A549 (cell line): ENCODE results near the gene KCTD21. TPM values are rescaled to one million over a fixed set of nuclear protein-coding genes. Genes with fewer than 3 reads are reported as not detected.

Source experiments
- ATAC-seq, 2 experiments: fragments of 200-7000 bp in 1 of 2; fragments of >200 bp in 1 of 2; cut with Nextera tagmentation in 1 of 2; cut with Tn5 transposase in 1 of 2; 3 replicates each; pipeline versions ENCODE4 v1.8.0 to v1.9.1; 2018 to 2020; ENCODE audit warnings: mild to moderate bottlenecking in 1 of 2, moderate library complexity in 1 of 2
- CTCF ChIA-PET: fragments of 300-600 bp; sonication (Branson Sonifier 250); formaldehyde crosslinking; extraction: SDS; loops from one replicate; lab custom pipeline; 2021; ENCODE audit warnings: antibody characterized with exemption, inconsistent platforms; lab: Yijun Ruan, JAX
- POLR2A ChIA-PET: fragments of 350-600 bp; formaldehyde crosslinking; extraction: SDS; loops from one replicate; lab custom pipeline; 2021; ENCODE audit warnings: antibody characterized with exemption, inconsistent platforms; lab: Yijun Ruan, JAX
- DNase-seq, 2 experiments: peaks; one replicate each; pipeline versions ENCODE4 v3.0.0 to v3.0.0-alpha.2; 2011 to 2016; ENCODE audit warnings: low read depth in 1 of 2, low spot score in 1 of 2
- FAIRE-seq: peaks from 2 replicates; lab custom pipeline; 2011; peaks lifted over from hg19 to GRCh38; lab: Jason Lieb, UNC
- H3K27ac ChIP-seq, 2 experiments: fragments of >200 bp; sonication (Bioruptor Twin); formaldehyde crosslinking; 3 replicates each; pipeline ENCODE4 v1.5.1; 2016 to 2017
- H3K4me1 ChIP-seq: fragments of >200 bp; sonication (Bioruptor Twin); formaldehyde crosslinking; 3 replicates; pipeline ENCODE4 v1.6.1; 2016
- H3K4me2 ChIP-seq: fragments of >200 bp; sonication (Bioruptor Twin); formaldehyde crosslinking; 3 replicates; pipeline ENCODE4 v1.6.1; 2016
- H3K4me3 ChIP-seq: fragments of >200 bp; sonication (Bioruptor Twin); formaldehyde crosslinking; 3 replicates; pipeline ENCODE4 v1.5.1; 2016
- H3K9me3 ChIP-seq: fragments of >200 bp; sonication (Bioruptor Twin); formaldehyde crosslinking; 3 replicates; pipeline ENCODE4 v1.6.1; 2016
- BHLHE40 ChIP-seq: IDR thresholded peaks from 2 replicates; pipeline ENCODE4 v1.6.1; 2012; ENCODE audit warnings: low read depth, low read length, inconsistent platforms
- CBX2 ChIP-seq: fragments of 200-600 bp; sonication (generic); IDR thresholded peaks from 2 replicates; pipeline ENCODE4 v1.6.1; 2016; ENCODE audit warnings: low read depth, mild to moderate bottlenecking, borderline replicate concordance
- CHD2 ChIP-seq: fragments of 150-350 bp; IDR thresholded peaks from 2 replicates; pipeline ENCODE4 v1.6.1; 2014; ENCODE audit warnings: low read length; ENCODE audit not compliant: partially characterized antibody
- EHMT2 ChIP-seq: fragments of 200-600 bp; sonication (generic); IDR thresholded peaks from 2 replicates; pipeline ENCODE4 v1.6.1; 2016; ENCODE audit warnings: antibody characterized with exemption, low read depth, mild to moderate bottlenecking, moderate library complexity
- ESRRA ChIP-seq: fragments of 150-350 bp; IDR thresholded peaks from 2 replicates; pipeline ENCODE4 v1.6.1; 2014; ENCODE audit warnings: mild to moderate bottlenecking, low read length, borderline replicate concordance
- GATA3 ChIP-seq: IDR thresholded peaks from 2 replicates; pipeline ENCODE4 v1.6.1; 2012; ENCODE audit warnings: borderline replicate concordance
- HEYL ChIP-seq: fragments of 250-450 bp; sonication (Bioruptor Pico); IDR thresholded peaks from 2 replicates; pipeline ENCODE4 v1.8.0; 2021; ENCODE audit warnings: mild to moderate bottlenecking, moderate library complexity
- JUNB ChIP-seq: fragments of >200 bp; sonication (Bioruptor Twin); formaldehyde crosslinking; IDR thresholded peaks from 2 replicates; pipeline ENCODE4 v1.6.1; 2016
- MYC ChIP-seq: IDR thresholded peaks from 2 replicates; pipeline ENCODE4 v1.6.1; 2012; ENCODE audit warnings: mild to moderate bottlenecking, inconsistent platforms, low read length, improper control_type of control experiment, borderline replicate concordance
- NFE2L2 ChIP-seq: fragments of 150-350 bp; conservative IDR thresholded peaks from 2 replicates; pipeline ENCODE4 v1.6.1; 2014; ENCODE audit warnings: low read length
- NPAS2 ChIP-seq: fragments of 250-450 bp; sonication (Bioruptor Pico); IDR thresholded peaks from 2 replicates; pipeline ENCODE4 v1.8.0; 2022; ENCODE audit warnings: mild to moderate bottlenecking, moderate library complexity, borderline replicate concordance
- NR3C1 ChIP-seq: fragments of >200 bp; sonication (Bioruptor Twin); formaldehyde crosslinking; IDR thresholded peaks from 3 replicates; pipeline ENCODE4 v1.6.1; 2017
- POLR2A ChIP-seq: IDR thresholded peaks from 2 replicates; pipeline ENCODE4 v1.6.1; 2012; ENCODE audit warnings: mild to moderate bottlenecking, low read length
- RFX5 ChIP-seq: fragments of 450-650 bp; IDR thresholded peaks from 2 replicates; pipeline ENCODE4 v1.7.1; 2014; ENCODE audit warnings: antibody characterized with exemption, mild to moderate bottlenecking, moderate library complexity
- RNF2 ChIP-seq: fragments of 200-600 bp; sonication (generic); IDR thresholded peaks from 2 replicates; pipeline ENCODE4 v1.6.1; 2016; ENCODE audit warnings: low read depth, mild to moderate bottlenecking, antibody characterized with exemption, moderate library complexity, borderline replicate concordance
- SMC3 ChIP-seq: fragments of >200 bp; sonication (Bioruptor Twin); formaldehyde crosslinking; IDR thresholded peaks from 3 replicates; pipeline ENCODE4 v1.6.1; 2018; ENCODE audit warnings: inconsistent platforms
- SREBF2 ChIP-seq: fragments of 450-650 bp; IDR thresholded peaks from 2 replicates; pipeline ENCODE4 v1.6.1; 2014; ENCODE audit warnings: mild to moderate bottlenecking, moderate library complexity
- ZNF302 ChIP-seq: fragments of 250-450 bp; sonication (Bioruptor Pico); IDR thresholded peaks from 2 replicates; pipeline ENCODE4 v1.9.0; 2021; ENCODE audit warnings: inconsistent platforms, mild to moderate bottlenecking, moderate library complexity
- WGBS: methylation state at CpG from one replicate; pipeline ENCODE4 v1.1.6; 2017; ENCODE audit errors: missing lambda C conversion rate; 5-methylcytosine and 5-hydroxymethylcytosine counted together
- polyA plus RNA-seq, 4 experiments: library from polyadenylated mRNA; depleted of rRNA in 3 of 4; stranded (reverse); fragments of >200 nt; fragmentation: RNase III in 1 of 4; extraction: RNeasy Plus Mini Kit Qiagen cat#74134 plus additional on column Dnase treatment in 1 of 4; gene quantifications; 2 replicates in 3 of 4; 3 replicates in 1 of 4; pipeline ENCODE4 v1.2.3, GENCODE V29; 2011 to 2017
- TF ChIP-seq, protein P1 (sequence below): fragments of 150-350 bp; IDR thresholded peaks from 2 replicates; pipeline ENCODE4 v1.6.1; 2014; ENCODE audit warnings: low read depth, mild to moderate bottlenecking, low read length
- TF ChIP-seq, protein P2 (sequence below): fragments of 250-450 bp; sonication (Bioruptor Pico); IDR thresholded peaks from 2 replicates; pipeline ENCODE4 v1.5.0; 2020; ENCODE audit warnings: low read depth, mild to moderate bottlenecking, moderate library complexity
- TF ChIP-seq, protein P3 (sequence below): fragments of >200 bp; sonication (Bioruptor Twin); formaldehyde crosslinking; IDR thresholded peaks from 3 replicates; pipeline ENCODE4 v1.6.1; 2016
- TF ChIP-seq, protein P4 (sequence below): fragments of 450-650 bp; IDR thresholded peaks from 2 replicates; pipeline ENCODE4 v1.6.1; 2014; ENCODE audit warnings: antibody characterized with exemption
- TF ChIP-seq, protein P5 (sequence below): IDR thresholded peaks from 2 replicates; pipeline ENCODE4 v1.6.1; 2012

The KCTD21 gene
- polyA plus RNA-seq, 2 of the 4 experiments (the other 2 are of a cell fraction) = 5.9 to 7.2 TPM

DNA sequence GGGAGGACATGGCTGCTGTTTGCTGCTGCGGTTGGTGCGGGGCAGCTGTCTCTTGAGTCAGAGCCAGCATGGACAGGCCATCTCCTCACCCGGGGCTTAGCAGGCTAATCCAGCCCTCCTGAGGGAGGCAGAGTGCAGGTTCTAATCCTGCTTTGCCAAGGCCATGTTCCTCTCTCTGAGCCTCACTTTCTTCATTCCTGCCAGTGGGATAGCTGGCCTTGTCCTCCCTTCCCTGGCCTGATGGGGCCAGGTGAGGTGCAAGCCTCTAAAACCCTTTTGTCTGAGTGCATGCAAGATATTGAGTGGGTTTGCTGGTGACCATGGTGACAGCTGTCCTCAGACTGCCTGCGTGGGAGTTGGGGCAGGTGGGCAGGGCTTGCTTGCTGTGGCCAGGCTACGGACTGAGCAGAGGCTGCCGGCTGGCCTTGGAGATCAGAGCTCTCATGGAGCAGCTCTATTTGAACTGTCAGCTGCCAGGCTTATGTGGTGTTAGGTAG lies 3.8 kb upstream of the KCTD21 start:
- ChIA-PET CTCF (interaction anchor here (1.2 kb wide), 1 partner anchor 237 kb away, joined by 3 read pairs; no protein-coding TSS in a partner anchor), POLR2A (no interaction called here)
- TF ChIP-seq, protein P1, sequence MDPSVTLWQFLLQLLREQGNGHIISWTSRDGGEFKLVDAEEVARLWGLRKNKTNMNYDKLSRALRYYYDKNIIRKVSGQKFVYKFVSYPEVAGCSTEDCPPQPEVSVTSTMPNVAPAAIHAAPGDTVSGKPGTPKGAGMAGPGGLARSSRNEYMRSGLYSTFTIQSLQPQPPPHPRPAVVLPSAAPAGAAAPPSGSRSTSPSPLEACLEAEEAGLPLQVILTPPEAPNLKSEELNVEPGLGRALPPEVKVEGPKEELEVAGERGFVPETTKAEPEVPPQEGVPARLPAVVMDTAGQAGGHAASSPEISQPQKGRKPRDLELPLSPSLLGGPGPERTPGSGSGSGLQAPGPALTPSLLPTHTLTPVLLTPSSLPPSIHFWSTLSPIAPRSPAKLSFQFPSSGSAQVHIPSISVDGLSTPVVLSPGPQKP = no peak
- H3K4me1 ChIP-seq = peaks cover 22% of the 10 kb centered on the region
- H3K27ac ChIP-seq = no peak overlapping the region
- no peak overlapping the region for H3K4me3 ChIP-seq
- H3K4me2 ChIP-seq = no peak overlapping the region
- FAIRE-seq = no peak
- DNase-seq = no peak
- ATAC-seq = no peak
- no peaks in the 10 kb centered on the region for H3K9me3 ChIP-seq
- 100% methylated on average over 2 of the region's 6 CpGs for WGBS

DNA sequence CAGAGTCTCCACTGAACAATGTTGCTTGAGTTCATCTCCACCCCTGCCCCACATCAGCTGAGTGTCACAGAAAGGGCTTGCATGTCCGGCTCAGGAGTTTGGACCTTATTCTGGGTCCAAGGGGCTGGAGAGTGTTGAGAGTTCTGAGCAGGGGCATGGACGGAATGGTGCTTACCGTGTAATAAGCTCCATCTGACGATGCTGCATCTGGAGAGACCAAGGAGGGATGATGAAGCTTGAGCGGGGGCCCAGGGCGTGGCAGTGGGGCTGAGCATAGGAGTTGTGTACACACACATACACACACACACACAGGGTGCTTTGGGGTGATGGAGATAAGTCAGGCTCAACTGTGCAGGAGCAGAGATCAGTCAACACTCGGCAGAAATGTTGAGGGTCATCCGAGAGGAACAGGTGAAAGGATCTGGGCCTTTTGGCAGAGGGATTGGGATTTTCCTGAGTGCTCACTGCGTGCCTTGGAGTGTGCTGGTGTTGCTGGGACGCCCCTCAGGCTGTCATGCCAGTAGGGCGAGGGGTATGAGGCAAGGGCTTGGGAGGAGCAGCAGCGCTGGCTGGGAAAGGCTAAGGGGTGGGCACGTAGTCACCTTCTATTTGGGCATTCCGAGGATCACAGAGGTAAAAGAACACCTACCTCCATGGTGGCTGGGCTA lies 2.6 kb upstream of the KCTD21 start:
- H3K27ac ChIP-seq = no peak overlapping the region
- POLR2A ChIA-PET = interaction anchor here (0.6 kb wide), 1 partner anchor 11 kb away, joined by 3 read pairs; no protein-coding TSS in a partner anchor
- TF ChIP-seq, protein P2, sequence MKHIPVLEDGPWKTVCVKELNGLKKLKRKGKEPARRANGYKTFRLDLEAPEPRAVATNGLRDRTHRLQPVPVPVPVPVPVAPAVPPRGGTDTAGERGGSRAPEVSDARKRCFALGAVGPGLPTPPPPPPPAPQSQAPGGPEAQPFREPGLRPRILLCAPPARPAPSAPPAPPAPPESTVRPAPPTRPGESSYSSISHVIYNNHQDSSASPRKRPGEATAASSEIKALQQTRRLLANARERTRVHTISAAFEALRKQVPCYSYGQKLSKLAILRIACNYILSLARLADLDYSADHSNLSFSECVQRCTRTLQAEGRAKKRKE (CRISPR knock-in tag) = no peak
- no peak for TF ChIP-seq POLR2A
- no peak for TF ChIP-seq ZNF302 (CRISPR knock-in tag)
- TF ChIP-seq SREBF2 = no peak
- no peak for TF ChIP-seq NFE2L2
- no peak for TF ChIP-seq SMC3
- TF ChIP-seq CBX2 = no peak
- TF ChIP-seq, protein P3, sequence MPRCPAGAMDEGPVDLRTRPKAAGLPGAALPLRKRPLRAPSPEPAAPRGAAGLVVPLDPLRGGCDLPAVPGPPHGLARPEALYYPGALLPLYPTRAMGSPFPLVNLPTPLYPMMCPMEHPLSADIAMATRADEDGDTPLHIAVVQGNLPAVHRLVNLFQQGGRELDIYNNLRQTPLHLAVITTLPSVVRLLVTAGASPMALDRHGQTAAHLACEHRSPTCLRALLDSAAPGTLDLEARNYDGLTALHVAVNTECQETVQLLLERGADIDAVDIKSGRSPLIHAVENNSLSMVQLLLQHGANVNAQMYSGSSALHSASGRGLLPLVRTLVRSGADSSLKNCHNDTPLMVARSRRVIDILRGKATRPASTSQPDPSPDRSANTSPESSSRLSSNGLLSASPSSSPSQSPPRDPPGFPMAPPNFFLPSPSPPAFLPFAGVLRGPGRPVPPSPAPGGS = no peak
- TF ChIP-seq HEYL (CRISPR knock-in tag) = no peak
- DNase-seq (no peak), ATAC-seq (no peak), FAIRE-seq (no peak)
- WGBS = 92% methylated on average over 14 of the region's 14 CpGs
- H3K4me3 ChIP-seq = no peak overlapping the region
- CTCF ChIA-PET = interaction anchor here (1.7 kb wide), 1 partner anchor 9 kb away, joined by 6 read pairs; no protein-coding TSS in a partner anchor
- no peaks in the 10 kb centered on the region for H3K9me3 ChIP-seq
- no peak overlapping the region for H3K4me2 ChIP-seq
- peaks cover 35% of the 10 kb centered on the region for H3K4me1 ChIP-seq

DNA sequence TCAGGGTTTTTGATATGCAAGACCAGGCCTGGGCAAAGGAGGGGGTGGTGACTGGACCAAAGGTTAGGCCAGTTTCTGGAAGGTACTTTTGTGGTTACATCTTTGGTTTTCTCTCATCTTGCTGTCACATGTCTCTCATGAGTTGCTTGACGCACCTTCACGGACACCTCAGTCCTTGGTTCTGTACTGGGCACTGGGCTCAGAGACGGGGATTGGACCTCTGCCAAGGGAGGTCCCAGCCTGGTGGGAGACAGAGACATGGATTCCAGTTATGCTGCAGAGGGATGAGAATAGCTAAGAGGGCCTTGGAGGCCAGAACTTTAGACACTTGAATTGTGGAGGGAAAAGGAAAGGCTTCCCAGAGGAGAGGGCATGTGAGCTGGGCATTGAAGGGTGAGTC lies 1.9 kb upstream of the KCTD21 start:
- no peak for ATAC-seq
- peaks cover 40% of the 10 kb centered on the region for H3K4me1 ChIP-seq
- TF ChIP-seq, protein P4, sequence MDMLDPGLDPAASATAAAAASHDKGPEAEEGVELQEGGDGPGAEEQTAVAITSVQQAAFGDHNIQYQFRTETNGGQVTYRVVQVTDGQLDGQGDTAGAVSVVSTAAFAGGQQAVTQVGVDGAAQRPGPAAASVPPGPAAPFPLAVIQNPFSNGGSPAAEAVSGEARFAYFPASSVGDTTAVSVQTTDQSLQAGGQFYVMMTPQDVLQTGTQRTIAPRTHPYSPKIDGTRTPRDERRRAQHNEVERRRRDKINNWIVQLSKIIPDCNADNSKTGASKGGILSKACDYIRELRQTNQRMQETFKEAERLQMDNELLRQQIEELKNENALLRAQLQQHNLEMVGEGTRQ = no peak
- no peak for TF ChIP-seq CHD2
- no peak for TF ChIP-seq RNF2
- no peak for TF ChIP-seq EHMT2
- no peak for TF ChIP-seq GATA3
- TF ChIP-seq MYC = no peak
- TF ChIP-seq RFX5 = no peak
- TF ChIP-seq, protein P5, sequence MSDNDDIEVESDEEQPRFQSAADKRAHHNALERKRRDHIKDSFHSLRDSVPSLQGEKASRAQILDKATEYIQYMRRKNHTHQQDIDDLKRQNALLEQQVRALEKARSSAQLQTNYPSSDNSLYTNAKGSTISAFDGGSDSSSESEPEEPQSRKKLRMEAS = no peak
- no peak for TF ChIP-seq BHLHE40
- TF ChIP-seq NR3C1 = no peak
- no peak for TF ChIP-seq ZNF302 (CRISPR knock-in tag)
- TF ChIP-seq ESRRA = no peak
- TF ChIP-seq JUNB = no peak
- no peak for TF ChIP-seq NPAS2 (CRISPR knock-in tag)
- TF ChIP-seq, all 56 proteins: peak for 0
- FAIRE-seq (no peak), DNase-seq (no peak)
- ChIA-PET POLR2A (interaction anchor here (0.6 kb wide), 1 partner anchor 11 kb away, joined by 3 read pairs; no protein-coding TSS in a partner anchor), CTCF (interaction anchor here (0.8 to 1.7 kb wide), 4 partner anchors 10 to 43 kb away, joined by 3 to 6 read pairs (median 5); no protein-coding TSS in a partner anchor)
- Histone ChIP-seq H3K4me3 (no peak overlapping the region), H3K27ac (no peak overlapping the region), H3K9me3 (no peaks in the 10 kb centered on the region), H3K4me2 (peak overlapping the region; percentile 95; the same call in 2 of the 3 replicates)
- WGBS = 97% methylated on average over 3 of the region's 3 CpGs
